GM18505 (cell line): ENCODE measurements around the gene PDE6B.

Experiments used
- ATAC-seq: cut with Tn5 transposase; IDR thresholded peaks from one replicate; pipeline ENCODE4 v1.9.1; 2021; ENCODE audit not compliant: unreplicated experiment
- POLR2A ChIP-seq: IDR thresholded peaks from 4 replicates; pipeline ENCODE4 v1.6.1; 2011; ENCODE audit warnings: borderline replicate concordance; ENCODE audit not compliant: insufficient read depth, insufficient read length; ENCODE audit errors: extremely low read depth

The PDE6B gene

DNA sequence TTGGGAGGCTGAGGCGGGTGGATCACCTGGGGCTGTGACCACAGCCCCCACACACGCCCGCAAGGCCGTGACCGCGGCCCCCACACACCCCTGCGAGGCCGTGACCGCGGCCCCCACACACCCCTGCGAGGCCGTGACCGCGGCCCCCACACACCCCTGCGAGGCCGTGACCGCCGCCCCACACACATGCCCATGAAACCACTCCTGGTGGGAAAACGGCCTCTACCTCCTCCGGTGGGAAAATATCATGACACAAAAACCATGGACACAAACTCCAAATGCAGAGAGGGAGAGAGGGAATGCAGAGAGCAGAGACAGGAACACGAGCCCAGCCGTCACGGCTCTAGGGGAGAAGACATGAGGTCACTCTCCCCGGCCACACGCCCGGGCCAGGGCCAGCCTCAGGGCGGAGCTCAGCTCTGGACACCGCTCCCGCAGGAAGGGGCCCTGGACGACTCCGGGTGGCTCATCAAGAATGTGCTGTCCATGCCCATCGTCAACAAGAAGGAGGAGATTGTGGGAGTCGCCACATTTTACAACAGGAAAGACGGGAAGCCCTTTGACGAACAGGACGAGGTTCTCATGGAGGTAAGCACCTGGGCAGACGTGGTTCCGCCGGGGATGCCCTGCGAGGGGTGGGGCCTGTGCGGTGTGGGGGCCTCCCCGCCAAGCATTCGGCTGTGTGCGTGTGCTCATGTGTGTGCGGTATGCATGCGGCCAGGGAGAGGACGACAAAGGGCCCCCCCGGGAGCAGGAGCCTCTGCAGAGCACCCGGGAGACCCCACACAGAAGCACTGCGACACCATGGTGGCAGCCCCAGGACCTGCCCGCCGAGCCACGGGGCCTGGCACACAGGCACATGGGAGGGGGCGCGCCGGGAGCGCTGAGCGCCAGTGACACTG is 31.3 kb downstream of the PDE6B start:
- TF ChIP-seq POLR2A, result no peak
- no peak for ATAC-seq

DNA sequence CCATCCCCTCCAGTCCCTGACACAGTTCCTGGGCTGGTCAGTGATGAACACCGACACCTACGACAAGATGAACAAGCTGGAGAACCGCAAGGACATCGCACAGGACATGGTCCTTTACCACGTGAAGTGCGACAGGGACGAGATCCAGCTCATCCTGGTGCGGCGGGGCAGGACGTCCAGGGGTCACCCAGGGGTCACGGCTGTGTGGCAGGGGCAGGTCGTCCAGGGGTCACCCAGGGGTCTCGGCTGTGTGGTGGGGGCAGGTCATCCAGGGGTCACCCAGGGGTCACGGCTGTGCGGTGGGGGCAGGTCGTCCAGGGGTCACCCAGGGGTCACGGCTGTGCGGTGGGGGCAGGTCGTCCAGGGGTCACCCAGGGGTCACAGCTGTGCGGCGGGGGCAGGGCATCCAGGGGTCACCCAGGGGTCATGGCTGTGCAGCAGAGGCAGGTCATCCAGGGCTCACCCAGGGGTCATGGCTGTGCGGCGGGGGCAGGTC is 32.0 kb downstream of the PDE6B start:
- no peak for TF ChIP-seq POLR2A
- no peak for ATAC-seq

DNA sequence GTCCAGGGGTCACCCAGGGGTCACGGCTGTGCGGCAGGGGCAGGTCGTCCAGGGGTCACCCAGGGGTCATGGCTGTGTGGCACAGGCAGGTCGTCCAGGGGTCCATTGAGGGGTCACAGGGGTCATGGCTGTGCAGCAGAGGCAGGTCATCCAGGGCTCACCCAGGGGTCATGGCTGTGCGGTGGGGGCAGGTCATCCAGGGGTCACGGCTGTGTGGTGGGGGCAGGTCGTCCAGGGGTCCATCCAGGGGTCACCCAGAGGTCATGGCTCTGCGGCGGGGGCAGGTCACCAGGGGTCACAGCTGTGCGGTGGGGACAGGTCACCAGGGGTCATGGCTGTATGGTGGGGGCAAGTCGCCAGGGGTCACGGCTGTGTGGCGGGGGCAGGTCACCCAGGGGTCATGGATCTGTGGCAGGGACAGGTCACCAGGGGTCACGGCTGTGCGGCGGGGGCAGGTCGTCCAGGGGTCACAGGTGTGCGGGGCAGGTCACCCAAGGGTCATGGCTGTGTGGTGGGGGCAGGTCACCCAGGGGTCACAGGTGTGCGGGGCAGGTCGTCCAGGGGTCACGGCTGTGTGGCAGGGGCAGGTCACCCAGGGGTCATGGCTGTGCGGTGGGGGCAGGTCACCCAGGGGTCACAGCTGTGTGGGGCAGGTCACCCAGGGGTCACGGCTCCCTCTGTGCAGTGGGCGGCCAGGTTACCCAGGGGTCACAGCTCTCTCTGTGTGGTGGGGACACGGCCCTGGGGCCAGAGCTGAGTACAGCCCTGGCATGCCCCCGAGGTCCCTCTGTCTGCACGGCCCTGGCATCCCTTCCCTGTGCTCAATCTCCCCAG is 32.7 kb downstream of the PDE6B start:
- TF ChIP-seq POLR2A, result no peak
- ATAC-seq, result no peak

DNA sequence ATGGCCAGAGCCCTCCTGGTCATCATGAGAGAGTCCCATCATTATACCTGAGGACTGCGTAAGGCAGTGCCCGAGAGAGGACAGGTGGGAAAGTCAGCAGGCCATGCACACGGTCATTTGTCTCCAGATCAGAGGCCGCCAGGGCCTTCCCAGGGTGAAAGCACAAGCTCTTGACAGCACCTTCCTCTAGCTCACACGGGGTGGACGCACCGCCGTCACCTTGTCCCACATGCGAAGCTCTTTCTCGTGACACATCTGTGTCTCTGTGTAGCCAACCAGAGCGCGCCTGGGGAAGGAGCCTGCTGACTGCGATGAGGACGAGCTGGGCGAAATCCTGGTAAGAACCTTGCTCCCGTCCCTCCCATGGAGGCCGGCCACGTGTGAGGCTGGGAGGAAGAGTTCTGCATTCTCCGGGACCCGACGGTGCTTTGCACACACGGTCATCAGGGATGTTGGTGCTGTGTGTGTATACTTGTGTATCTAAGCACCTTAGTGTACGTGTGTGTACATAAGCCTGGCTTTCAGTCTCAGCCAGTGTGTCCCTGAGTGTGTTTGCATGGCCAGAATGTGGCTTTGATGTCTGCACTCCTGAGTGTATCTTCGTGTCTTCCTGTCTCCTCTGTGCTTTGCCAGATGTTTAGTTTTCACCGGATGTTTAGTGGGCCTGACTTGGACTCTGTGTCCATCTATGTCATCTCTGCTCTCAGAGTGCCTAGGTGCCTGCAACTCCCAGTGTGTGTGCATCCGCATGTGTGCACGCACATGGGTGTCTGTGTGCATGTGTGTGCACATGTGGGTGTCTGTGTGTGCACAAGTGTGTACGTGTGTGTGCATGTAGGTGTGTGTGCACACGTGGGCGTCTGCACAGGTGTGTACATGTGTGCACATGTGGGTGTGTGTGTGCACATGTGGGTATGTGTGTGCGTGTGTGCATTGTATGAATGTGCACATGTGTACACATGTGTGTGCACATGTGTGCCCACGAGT is 33.6 kb downstream of the PDE6B start:
- TF ChIP-seq POLR2A, result no peak
- ATAC-seq, result no peak

DNA sequence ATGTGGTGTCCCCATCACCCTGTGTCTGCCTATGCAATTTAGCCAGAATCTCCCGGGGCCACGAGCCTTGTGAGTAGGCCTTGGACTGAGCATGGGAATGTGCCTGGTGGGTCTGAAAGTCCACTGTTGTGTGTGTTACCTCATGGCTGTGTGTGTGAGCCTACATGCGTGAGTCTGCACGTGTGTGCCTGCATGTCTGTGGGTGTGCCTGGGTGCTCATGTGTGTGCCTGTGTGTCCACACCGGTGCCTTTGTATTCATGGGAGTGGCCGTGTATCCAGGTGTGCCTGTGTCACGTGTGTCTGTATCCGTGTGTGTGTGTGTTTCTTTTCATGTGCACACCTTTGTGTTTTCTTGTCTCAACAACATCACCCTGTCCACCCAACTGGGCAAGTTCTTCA is 34.5 kb downstream of the PDE6B start:
- no peak for TF ChIP-seq POLR2A
- no peak for ATAC-seq

DNA sequence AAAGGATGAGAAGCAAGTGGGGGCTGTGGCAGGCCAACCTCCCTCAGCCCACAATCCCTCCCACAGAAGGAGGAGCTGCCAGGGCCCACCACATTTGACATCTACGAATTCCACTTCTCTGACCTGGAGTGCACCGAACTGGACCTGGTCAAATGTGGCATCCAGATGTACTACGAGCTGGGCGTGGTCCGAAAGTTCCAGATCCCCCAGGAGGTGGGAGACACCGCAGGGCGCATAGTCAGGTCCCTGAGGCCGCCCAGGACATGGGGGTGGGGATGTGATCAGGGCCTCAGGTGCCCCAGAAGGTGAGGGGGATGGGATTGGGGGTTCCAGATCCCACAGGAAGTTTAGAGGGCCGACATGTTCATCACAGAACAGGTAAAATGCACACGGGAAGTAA is 35.0 kb downstream of the PDE6B start:
- TF ChIP-seq POLR2A, result no peak
- no peak for ATAC-seq

DNA sequence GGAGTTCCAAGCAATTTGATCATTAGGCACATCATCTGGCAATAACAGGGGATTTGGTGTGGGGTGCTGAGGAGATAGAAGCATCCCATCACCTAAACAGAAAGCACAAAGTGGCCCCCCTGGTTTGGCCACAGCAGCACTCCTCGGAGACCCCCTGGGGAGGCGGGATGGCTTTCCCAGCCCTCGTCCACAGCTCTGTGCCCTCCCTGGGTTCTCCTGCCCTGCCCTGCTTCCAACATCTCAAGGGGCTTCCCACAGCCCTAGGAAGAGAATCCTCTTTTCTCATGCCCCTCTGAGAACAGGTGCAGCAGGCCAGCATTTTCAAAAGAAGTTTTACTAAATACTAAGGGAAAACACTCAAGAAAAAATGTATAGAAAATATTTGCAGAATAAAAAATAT is 35.9 kb downstream of the PDE6B start:
- no peak for TF ChIP-seq POLR2A
- no peak for ATAC-seq

DNA sequence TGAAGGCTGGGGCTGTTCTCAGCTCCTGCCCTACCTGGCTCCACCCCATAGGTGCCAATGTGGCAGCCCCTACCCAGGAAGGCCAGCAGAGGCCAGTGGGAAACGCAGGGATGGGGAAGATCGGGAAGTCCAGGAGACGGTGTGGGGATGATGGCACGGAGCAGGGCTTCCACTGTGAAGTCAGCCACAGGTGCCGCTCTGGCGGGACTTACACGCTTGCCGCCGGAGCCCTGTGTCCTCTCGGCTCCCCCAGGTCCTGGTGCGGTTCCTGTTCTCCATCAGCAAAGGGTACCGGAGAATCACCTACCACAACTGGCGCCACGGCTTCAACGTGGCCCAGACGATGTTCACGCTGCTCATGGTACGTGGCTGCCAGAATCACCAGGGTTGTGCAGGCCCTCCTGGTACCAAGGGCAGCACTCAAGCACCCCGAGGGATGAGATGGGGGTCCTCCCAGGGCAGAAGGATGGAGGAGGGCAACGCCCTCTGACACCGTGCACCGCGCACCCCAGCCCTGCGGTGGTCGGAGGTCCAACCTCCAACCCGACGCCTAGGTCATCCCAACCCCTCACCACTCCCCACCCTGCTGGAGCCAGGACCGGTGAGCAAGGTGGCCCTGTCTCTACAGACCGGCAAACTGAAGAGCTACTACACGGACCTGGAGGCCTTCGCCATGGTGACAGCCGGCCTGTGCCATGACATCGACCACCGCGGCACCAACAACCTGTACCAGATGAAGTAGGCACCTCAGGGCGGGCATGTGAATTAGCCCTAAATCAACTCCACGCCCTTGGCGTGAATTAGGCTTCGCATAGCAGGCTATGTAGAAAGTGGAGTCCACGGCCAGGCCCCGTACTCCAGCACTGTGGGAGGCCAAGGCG is 36.7 kb downstream of the PDE6B start:
- no peak for TF ChIP-seq POLR2A
- no peak for ATAC-seq

DNA sequence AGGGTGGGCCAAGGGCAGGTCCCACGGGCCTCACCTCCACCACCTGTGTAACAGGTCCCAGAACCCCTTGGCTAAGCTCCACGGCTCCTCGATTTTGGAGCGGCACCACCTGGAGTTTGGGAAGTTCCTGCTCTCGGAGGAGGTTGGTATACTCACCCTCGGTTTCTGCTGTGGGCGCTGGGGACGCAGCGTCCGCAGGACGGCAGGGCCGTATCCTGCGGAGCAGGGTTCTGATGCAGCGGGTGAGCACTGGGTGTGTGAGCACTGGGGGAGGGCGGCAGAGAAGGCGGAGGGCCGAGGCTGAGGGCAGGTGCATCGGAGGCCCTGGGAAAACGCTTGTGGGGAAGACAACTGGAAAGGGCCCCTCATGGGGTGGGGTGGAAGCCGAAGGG is 37.7 kb downstream of the PDE6B start:
- TF ChIP-seq POLR2A, result no peak
- no peak for ATAC-seq

DNA sequence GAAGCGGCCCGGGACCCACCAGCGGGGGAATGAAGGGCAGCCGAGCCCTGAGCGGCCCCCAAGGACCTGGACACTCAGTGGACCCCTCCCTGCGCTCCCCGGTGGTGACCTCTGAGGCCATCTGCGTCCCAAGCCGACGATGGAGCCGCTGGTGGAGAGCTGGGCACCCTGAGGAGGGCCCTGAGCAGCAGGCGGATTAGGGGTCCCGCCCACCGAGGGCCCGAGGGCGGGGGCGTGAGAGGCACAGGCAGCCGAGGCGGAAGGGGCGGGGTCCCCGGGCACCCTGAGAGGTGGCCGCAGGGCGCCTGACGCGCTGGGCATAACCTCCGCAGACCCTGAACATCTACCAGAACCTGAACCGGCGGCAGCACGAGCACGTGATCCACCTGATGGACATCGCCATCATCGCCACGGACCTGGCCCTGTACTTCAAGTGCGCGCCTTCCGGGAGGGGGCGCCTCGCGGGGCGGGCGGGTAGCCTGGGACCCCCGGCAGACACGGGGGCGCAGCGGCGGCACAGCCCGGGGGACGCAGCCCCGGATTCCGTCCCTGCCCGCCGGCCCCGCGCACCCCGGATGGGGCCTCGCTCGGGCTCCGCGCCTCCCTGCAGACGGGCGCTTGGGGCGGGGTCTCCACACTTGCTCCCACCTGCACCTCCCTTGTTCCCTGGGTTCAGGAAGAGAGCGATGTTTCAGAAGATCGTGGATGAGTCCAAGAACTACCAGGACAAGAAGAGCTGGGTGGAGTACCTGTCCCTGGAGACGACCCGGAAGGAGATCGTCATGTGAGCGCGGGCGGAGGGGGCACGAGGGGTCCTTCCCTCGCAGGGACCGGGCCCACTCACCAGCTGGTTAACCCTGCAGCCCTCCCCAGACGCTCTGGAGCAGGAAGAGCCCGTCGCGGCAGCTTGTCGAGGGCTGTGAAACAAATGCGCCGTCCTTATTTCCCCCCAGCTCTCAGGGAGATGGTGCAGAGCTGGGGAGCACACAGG is 38.4 kb downstream of the PDE6B start:
- peak; percentile 64 for ATAC-seq
- TF ChIP-seq POLR2A, result peak; percentile 20
